Right kidney (tissue), 1 donor: Measurements from ENCODE around the gene ZBTB47.

Source experiments
- DNase-seq: peaks from one replicate; pipeline ENCODE4 v3.0.0-alpha.2; 2016

The ZBTB47 gene

GRCh38 chr3:42685363-42685881, 31.9 kb downstream of the ZBTB47 start, which contains the start of gene KLHL40:
Gene KLHL40 (plus strand): TSS chr3:42685537. CDS start chr3:42685619, 82 bp downstream.
- DNase-seq = no peak

- peak; percentile 40 for DNase-seq
Measured at GRCh38 chr3:42685891-42686820, 32.7 kb downstream of the ZBTB47 start.

GRCh38 chr3:42686832-42687650, 33.5 kb downstream of the ZBTB47 start:
- no peak for DNase-seq

GRCh38 chr3:42688016-42688415, 34.5 kb downstream of the ZBTB47 start:
- no peak for DNase-seq

- DNase-seq = no peak
Measured at GRCh38 chr3:42688487-42689420, 35.3 kb downstream of the ZBTB47 start.

GRCh38 chr3:42689421-42690014, 36.0 kb downstream of the ZBTB47 start:
- no peak for DNase-seq

- no peak for DNase-seq
Measured at GRCh38 chr3:42690191-42690590, 36.7 kb downstream of the ZBTB47 start.

- no peak for DNase-seq
Measured at GRCh38 chr3:42690766-42691680, 37.5 kb downstream of the ZBTB47 start.

GRCh38 chr3:42691816-42692666, 38.5 kb downstream of the ZBTB47 start:
- DNase-seq = no peak

- no peak for DNase-seq
Measured at GRCh38 chr3:42692667-42693529, 39.4 kb downstream of the ZBTB47 start.

- DNase-seq = no peak
Measured at GRCh38 chr3:42693530-42693930, 40.0 kb downstream of the ZBTB47 start.

- DNase-seq = no peak
Measured at GRCh38 chr3:42694366-42694765, 40.9 kb downstream of the ZBTB47 start.

GRCh38 chr3:42696356-42697288, 43.1 kb downstream of the ZBTB47 start:
- DNase-seq = no peak

- DNase-seq = no peak
Measured at GRCh38 chr3:42697289-42698051, 44.0 kb downstream of the ZBTB47 start.

GRCh38 chr3:42698216-42698910, 44.9 kb downstream of the ZBTB47 start:
- DNase-seq = no peak

GRCh38 chr3:42698911-42699230, 45.4 kb downstream of the ZBTB47 start:
- no peak for DNase-seq
